Adrenal gland (tissue), 5 donors: ENCODE data around the gene CHSY3.

Experiments used
- POLR2A ChIP-seq, 2 donors: fragments of 450-650 bp; IDR thresholded peaks; one replicate each; pipeline ENCODE4 v1.6.1; 2017; ENCODE audit warnings: antibody characterized with exemption in 2 of 2, mild to moderate bottlenecking in 2 of 2, moderate library complexity in 1 of 2
- TF ChIP-seq, protein P1 (sequence below), 6 experiments: fragments of 450-650 bp in 4 of 6; fragments of 200-600 bp in 2 of 6; sonication (generic) in 1 of 6; IDR thresholded peaks; 1 replicate in 5 of 6; 2 replicates in 1 of 6; pipeline versions ENCODE4 v1.5.1 to v1.8.0; 2016 to 2021; ENCODE audit warnings: antibody characterized with exemption in 6 of 6, mild to moderate bottlenecking in 2 of 6, moderate library complexity in 1 of 6
- donor health status: DM: no; HTN: no; CAD: no.

DNA sequence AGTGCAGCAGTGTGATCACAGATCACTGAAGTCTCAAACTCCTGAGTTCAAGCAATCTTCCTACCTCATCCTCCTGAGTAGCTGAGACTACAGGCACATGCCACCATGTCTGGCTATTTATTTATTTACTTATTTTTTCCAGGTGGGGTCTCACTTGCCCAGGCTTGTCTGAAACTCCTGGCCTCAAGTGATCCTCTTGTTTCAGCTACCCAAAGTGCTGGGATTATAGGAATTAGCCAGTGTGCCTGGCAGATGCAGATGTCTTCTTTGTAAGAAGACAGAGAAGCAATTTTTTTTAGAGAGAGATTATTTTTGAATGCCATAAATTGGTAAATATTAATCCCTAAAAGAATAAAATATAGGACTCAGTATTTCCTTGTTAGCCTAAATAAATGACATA lies 54.3 kb downstream of the CHSY3 start:
- TF ChIP-seq, protein P1, sequence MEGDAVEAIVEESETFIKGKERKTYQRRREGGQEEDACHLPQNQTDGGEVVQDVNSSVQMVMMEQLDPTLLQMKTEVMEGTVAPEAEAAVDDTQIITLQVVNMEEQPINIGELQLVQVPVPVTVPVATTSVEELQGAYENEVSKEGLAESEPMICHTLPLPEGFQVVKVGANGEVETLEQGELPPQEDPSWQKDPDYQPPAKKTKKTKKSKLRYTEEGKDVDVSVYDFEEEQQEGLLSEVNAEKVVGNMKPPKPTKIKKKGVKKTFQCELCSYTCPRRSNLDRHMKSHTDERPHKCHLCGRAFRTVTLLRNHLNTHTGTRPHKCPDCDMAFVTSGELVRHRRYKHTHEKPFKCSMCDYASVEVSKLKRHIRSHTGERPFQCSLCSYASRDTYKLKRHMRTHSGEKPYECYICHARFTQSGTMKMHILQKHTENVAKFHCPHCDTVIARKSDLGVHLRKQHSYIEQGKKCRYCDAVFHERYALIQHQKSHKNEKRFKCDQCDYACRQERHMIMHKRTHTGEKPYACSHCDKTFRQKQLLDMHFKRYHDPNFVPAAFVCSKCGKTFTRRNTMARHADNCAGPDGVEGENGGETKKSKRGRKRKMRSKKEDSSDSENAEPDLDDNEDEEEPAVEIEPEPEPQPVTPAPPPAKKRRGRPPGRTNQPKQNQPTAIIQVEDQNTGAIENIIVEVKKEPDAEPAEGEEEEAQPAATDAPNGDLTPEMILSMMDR (IDR thresholded peaks at IDR 0.05): no peak
- TF ChIP-seq POLR2A (IDR thresholded peaks at IDR 0.05): no peak
